ENCODE measurements around the gene MOV10L1.
"Not testable (repeated sequence)": the region's sequence is repeated elsewhere in the genome, so short reads cannot be mapped to it uniquely, and the experiment has no call there.

MOV10L1 gene

GRCh38 chr22:50076646-50077535 lies 12.9 kb upstream of the MOV10L1 start:
- in situ Hi-C loops (cut with MboI; ENCODE audit: low sequenced_read_pairs) = no loop called here

- in situ Hi-C loops (cut with MboI; ENCODE audit: low sequenced_read_pairs) = no loop called here
These were observed 11.6 kb upstream of the MOV10L1 start for GRCh38 chr22:50078246-50078645.

GRCh38 chr22:50078761-50079160 lies 11.0 kb upstream of the MOV10L1 start:
- in situ Hi-C loops (cut with MboI; ENCODE audit: low sequenced_read_pairs) = no loop called here

- in situ Hi-C loops (cut with MboI; ENCODE audit: low sequenced_read_pairs) = no loop called here
These were observed 9.7 kb upstream of the MOV10L1 start for GRCh38 chr22:50080077-50080465.

GRCh38 chr22:50081426-50082196 lies 8.2 kb upstream of the MOV10L1 start:
- in situ Hi-C loops (cut with MboI; ENCODE audit: low sequenced_read_pairs) = no loop called here

- in situ Hi-C loops (cut with MboI; ENCODE audit: low sequenced_read_pairs) = no loop called here
These were observed 7.5 kb upstream of the MOV10L1 start for GRCh38 chr22:50082197-50082715.

- in situ Hi-C loops (cut with MboI; ENCODE audit: low sequenced_read_pairs) = no loop called here
These were observed 6.8 kb upstream of the MOV10L1 start for GRCh38 chr22:50082961-50083461.

GRCh38 chr22:50083462-50084079 lies 6.2 kb upstream of the MOV10L1 start:
- in situ Hi-C loops (cut with MboI; ENCODE audit: low sequenced_read_pairs) = no loop called here

- in situ Hi-C loops (cut with MboI; ENCODE audit: low sequenced_read_pairs) = no loop called here
These were observed 5.7 kb upstream of the MOV10L1 start for GRCh38 chr22:50084080-50084477.

- in situ Hi-C loops (cut with MboI; ENCODE audit: low sequenced_read_pairs) = no loop called here
These were observed 5.2 kb upstream of the MOV10L1 start for GRCh38 chr22:50084614-50085021.

- in situ Hi-C loops (cut with MboI; ENCODE audit: low sequenced_read_pairs) = no loop called here
These were observed 4.4 kb upstream of the MOV10L1 start, which contains the start of gene MLC1 for GRCh38 chr22:50085211-50085972. MLC1 (minus strand) TSS chr22:50085426; CDS start chr22:50084902, 524 bp downstream.

GRCh38 chr22:50086526-50086925 lies 3.3 kb upstream of the MOV10L1 start:
- in situ Hi-C loops (cut with MboI; ENCODE audit: low sequenced_read_pairs) = no loop called here

- in situ Hi-C loops (cut with MboI; ENCODE audit: low sequenced_read_pairs) = not testable (repeated sequence)
These were observed 2.8 kb upstream of the MOV10L1 start for GRCh38 chr22:50086975-50087374.

GRCh38 chr22:50087646-50088045 lies 2.2 kb upstream of the MOV10L1 start:
- in situ Hi-C loops (cut with MboI; ENCODE audit: low sequenced_read_pairs) = no loop called here

- in situ Hi-C loops (cut with MboI; ENCODE audit: low sequenced_read_pairs) = no loop called here
These were observed 1.7 kb upstream of the MOV10L1 start for GRCh38 chr22:50088096-50088495.

- in situ Hi-C loops (cut with MboI; ENCODE audit: low sequenced_read_pairs) = no loop called here
These were observed 575 bp upstream of the MOV10L1 start for GRCh38 chr22:50089231-50089630.

GRCh38 chr22:50090412-50090714 lies 557 bp downstream of the MOV10L1 start:
- in situ Hi-C loops (cut with MboI; ENCODE audit: low sequenced_read_pairs) = no loop called here

GRCh38 chr22:50091092-50091768 lies 1.4 kb downstream of the MOV10L1 start:
- in situ Hi-C loops (cut with MboI; ENCODE audit: low sequenced_read_pairs) = no loop called here

- in situ Hi-C loops (cut with MboI; ENCODE audit: low sequenced_read_pairs) = no loop called here
These were observed 2.5 kb downstream of the MOV10L1 start for GRCh38 chr22:50092342-50092741.

GRCh38 chr22:50098052-50098451 lies 8.2 kb downstream of the MOV10L1 start:
- in situ Hi-C loops (cut with MboI; ENCODE audit: low sequenced_read_pairs) = no loop called here
